ENCODE measurements around the gene RCOR3.
"Not testable (repeated sequence)": the region's sequence is repeated elsewhere in the genome, so short reads cannot be mapped to it uniquely, and the experiment has no call there.

Gene RCOR3

GRCh38 chr1:211258756-211259637, at the start of gene RCOR3:
Gene RCOR3, plus strand, starts transcription at chr1:211259366. Its CDS starts 195 bp downstream, at chr1:211259561.
- Histone ChIP-seq H3K27me3 (ENCODE audit: control insufficient read depth, insufficient read depth, low read length) (no peaks in the 10 kb centered on the region), H3K36me3 (ENCODE audit: control insufficient read depth, insufficient read depth, low read length) (no peaks in the 10 kb centered on the region), H3K4me1 (ENCODE audit: control insufficient read depth, insufficient read depth, low read length) (peaks cover 10% of the 10 kb centered on the region), H3K4me3 (ENCODE audit: low read length) (peak within 1 kb of the TSS; percentile 79), H3K9ac (ENCODE audit: low read length) (peak within 1 kb of the TSS; percentile 95), H3K9me3 (ENCODE audit: control insufficient read depth, low read length) (no peaks in the 10 kb centered on the region)

GRCh38 chr1:211210052-211210451, 49.1 kb upstream of the RCOR3 start:
- Histone ChIP-seq H3K27me3 (ENCODE audit: control insufficient read depth, insufficient read depth, low read length) (no peaks in the 10 kb centered on the region), H3K4me3 (ENCODE audit: low read length) (no peak overlapping the region), H3K9me3 (ENCODE audit: control insufficient read depth, low read length) (no peaks in the 10 kb centered on the region), H3K36me3 (ENCODE audit: control insufficient read depth, insufficient read depth, low read length) (no peaks in the 10 kb centered on the region), H3K4me1 (ENCODE audit: control insufficient read depth, insufficient read depth, low read length) (peaks cover 5% of the 10 kb centered on the region), H3K9ac (ENCODE audit: low read length) (no peak overlapping the region)

- no peaks in the 10 kb centered on the region for H3K9me3 ChIP-seq (ENCODE audit: control insufficient read depth, low read length)
- H3K36me3 ChIP-seq (ENCODE audit: control insufficient read depth, insufficient read depth, low read length) = no peaks in the 10 kb centered on the region
- H3K4me1 ChIP-seq (ENCODE audit: control insufficient read depth, insufficient read depth, low read length) = peaks cover 5% of the 10 kb centered on the region
- no peak overlapping the region for H3K9ac ChIP-seq (ENCODE audit: low read length)
- H3K27me3 ChIP-seq (ENCODE audit: control insufficient read depth, insufficient read depth, low read length) = no peaks in the 10 kb centered on the region
- no peak overlapping the region for H3K4me3 ChIP-seq (ENCODE audit: low read length)
These were observed 48.2 kb upstream of the RCOR3 start for GRCh38 chr1:211210965-211211364.

- Histone ChIP-seq H3K4me1 (ENCODE audit: control insufficient read depth, insufficient read depth, low read length) (peaks cover 5% of the 10 kb centered on the region), H3K9ac (ENCODE audit: low read length) (no peak overlapping the region), H3K36me3 (ENCODE audit: control insufficient read depth, insufficient read depth, low read length) (no peaks in the 10 kb centered on the region), H3K27me3 (ENCODE audit: control insufficient read depth, insufficient read depth, low read length) (no peaks in the 10 kb centered on the region), H3K4me3 (ENCODE audit: low read length) (no peak overlapping the region), H3K9me3 (ENCODE audit: control insufficient read depth, low read length) (no peaks in the 10 kb centered on the region)
These were observed 45.5 kb upstream of the RCOR3 start for GRCh38 chr1:211213702-211214101.

GRCh38 chr1:211215577-211215976, 43.6 kb upstream of the RCOR3 start:
- Histone ChIP-seq H3K27me3 (ENCODE audit: control insufficient read depth, insufficient read depth, low read length) (no peaks in the 10 kb centered on the region), H3K36me3 (ENCODE audit: control insufficient read depth, insufficient read depth, low read length) (no peaks in the 10 kb centered on the region), H3K9me3 (ENCODE audit: control insufficient read depth, low read length) (no peaks in the 10 kb centered on the region), H3K4me1 (ENCODE audit: control insufficient read depth, insufficient read depth, low read length) (no peaks in the 10 kb centered on the region), H3K9ac (ENCODE audit: low read length) (no peak overlapping the region), H3K4me3 (ENCODE audit: low read length) (no peak overlapping the region)

- H3K27me3 ChIP-seq (ENCODE audit: control insufficient read depth, insufficient read depth, low read length) = no peaks in the 10 kb centered on the region
- no peak overlapping the region for H3K9ac ChIP-seq (ENCODE audit: low read length)
- no peaks in the 10 kb centered on the region for H3K4me1 ChIP-seq (ENCODE audit: control insufficient read depth, insufficient read depth, low read length)
- H3K36me3 ChIP-seq (ENCODE audit: control insufficient read depth, insufficient read depth, low read length) = no peaks in the 10 kb centered on the region
- no peaks in the 10 kb centered on the region for H3K9me3 ChIP-seq (ENCODE audit: control insufficient read depth, low read length)
- no peak overlapping the region for H3K4me3 ChIP-seq (ENCODE audit: low read length)
These were observed 41.8 kb upstream of the RCOR3 start for GRCh38 chr1:211217392-211217791.

GRCh38 chr1:211222469-211223234, 36.5 kb upstream of the RCOR3 start:
- H3K4me1 ChIP-seq (ENCODE audit: control insufficient read depth, insufficient read depth, low read length); H3K36me3 ChIP-seq (ENCODE audit: control insufficient read depth, insufficient read depth, low read length); H3K9ac ChIP-seq (ENCODE audit: low read length); H3K4me3 ChIP-seq (ENCODE audit: low read length); H3K27me3 ChIP-seq (ENCODE audit: control insufficient read depth, insufficient read depth, low read length); H3K9me3 ChIP-seq (ENCODE audit: control insufficient read depth, low read length): not testable (repeated sequence)

GRCh38 chr1:211228573-211229364, 30.4 kb upstream of the RCOR3 start:
- not testable (repeated sequence) for H3K4me3 ChIP-seq (ENCODE audit: low read length); H3K36me3 ChIP-seq (ENCODE audit: control insufficient read depth, insufficient read depth, low read length); H3K9me3 ChIP-seq (ENCODE audit: control insufficient read depth, low read length); H3K9ac ChIP-seq (ENCODE audit: low read length); H3K27me3 ChIP-seq (ENCODE audit: control insufficient read depth, insufficient read depth, low read length); H3K4me1 ChIP-seq (ENCODE audit: control insufficient read depth, insufficient read depth, low read length)

- Histone ChIP-seq H3K4me1 (ENCODE audit: control insufficient read depth, insufficient read depth, low read length) (no peaks in the 10 kb centered on the region), H3K36me3 (ENCODE audit: control insufficient read depth, insufficient read depth, low read length) (no peaks in the 10 kb centered on the region), H3K9me3 (ENCODE audit: control insufficient read depth, low read length) (no peaks in the 10 kb centered on the region), H3K4me3 (ENCODE audit: low read length) (no peak overlapping the region), H3K9ac (ENCODE audit: low read length) (no peak overlapping the region), H3K27me3 (ENCODE audit: control insufficient read depth, insufficient read depth, low read length) (no peaks in the 10 kb centered on the region)
These were observed 29.8 kb upstream of the RCOR3 start for GRCh38 chr1:211229365-211229759.

- Histone ChIP-seq H3K36me3 (ENCODE audit: control insufficient read depth, insufficient read depth, low read length) (no peaks in the 10 kb centered on the region), H3K9ac (ENCODE audit: low read length) (no peak overlapping the region), H3K9me3 (ENCODE audit: control insufficient read depth, low read length) (no peaks in the 10 kb centered on the region), H3K27me3 (ENCODE audit: control insufficient read depth, insufficient read depth, low read length) (no peaks in the 10 kb centered on the region), H3K4me3 (ENCODE audit: low read length) (no peak overlapping the region), H3K4me1 (ENCODE audit: control insufficient read depth, insufficient read depth, low read length) (no peaks in the 10 kb centered on the region)
These were observed 27.3 kb upstream of the RCOR3 start for GRCh38 chr1:211231873-211232272.

- Histone ChIP-seq H3K4me3 (ENCODE audit: low read length) (no peak overlapping the region), H3K9ac (ENCODE audit: low read length) (no peak overlapping the region), H3K4me1 (ENCODE audit: control insufficient read depth, insufficient read depth, low read length) (no peaks in the 10 kb centered on the region), H3K27me3 (ENCODE audit: control insufficient read depth, insufficient read depth, low read length) (no peaks in the 10 kb centered on the region), H3K36me3 (ENCODE audit: control insufficient read depth, insufficient read depth, low read length) (no peaks in the 10 kb centered on the region), H3K9me3 (ENCODE audit: control insufficient read depth, low read length) (no peaks in the 10 kb centered on the region)
These were observed 22.4 kb upstream of the RCOR3 start for GRCh38 chr1:211236633-211237320.

Measured in mucosa of stomach (tissue), 1 donor.